ENCODE measurements around the gene EPHA1.

Gene EPHA1

DNA sequence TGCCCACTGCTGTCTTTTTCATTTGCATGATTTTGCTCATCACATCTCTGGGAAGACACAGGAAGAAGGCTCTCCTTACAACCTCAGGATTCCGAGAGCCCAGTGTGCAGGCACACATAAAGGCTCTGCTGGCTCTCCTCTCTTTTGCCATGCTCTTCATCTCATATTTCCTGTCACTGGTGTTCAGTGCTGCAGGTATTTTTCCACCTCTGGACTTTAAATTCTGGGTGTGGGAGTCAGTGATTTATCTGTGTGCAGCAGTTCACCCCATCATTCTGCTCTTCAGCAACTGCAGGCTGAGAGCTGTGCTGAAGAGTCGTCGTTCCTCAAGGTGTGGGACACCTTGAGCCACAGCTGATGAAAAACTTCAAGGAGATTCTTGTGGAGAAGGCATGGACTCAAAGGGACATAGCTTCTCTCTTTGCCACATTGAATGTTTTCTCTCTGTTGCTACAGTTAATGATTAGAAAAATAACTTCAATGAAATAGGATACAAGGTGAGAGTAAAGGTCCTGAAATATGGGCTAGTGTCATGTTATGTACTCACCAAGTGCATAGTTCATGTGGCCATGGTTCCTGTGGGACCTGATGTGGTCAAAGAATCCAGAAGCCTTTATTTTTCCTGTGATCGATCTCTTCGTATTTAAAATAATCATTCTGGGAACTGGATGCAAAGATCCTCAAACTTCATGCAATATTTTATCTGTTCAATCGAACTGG is 35.6 kb upstream of the EPHA1 start:
- Histone ChIP-seq H3K27me3 (replicated peaks; ENCODE audit: insufficient read depth, low read length) (no peaks in the 10 kb centered on the region), H3K4me3 (ENCODE audit: low read length) (no peak overlapping the region), H3K4me2 (ENCODE audit: low read depth, low read length) (no peak overlapping the region), H3K79me2 (ENCODE audit: low read length) (no peaks in the 10 kb centered on the region), H4K20me1 (ENCODE audit: insufficient read depth, low read length) (no peaks in the 10 kb centered on the region), H3K27ac (ENCODE audit: low read length) (no peak overlapping the region), H3K9me2 (replicated peaks; ENCODE audit: insufficient read depth, low read length) (no peaks in the 10 kb centered on the region), H3K36me3 (replicated peaks; ENCODE audit: insufficient read depth, low read length) (no peaks in the 10 kb centered on the region), H3K4me1 (ENCODE audit: low read length) (no peaks in the 10 kb centered on the region), H3K9me3 (replicated peaks; ENCODE audit: insufficient read depth, low read length) (no peaks in the 10 kb centered on the region), H2AFZ (ENCODE audit: low read length) (no peak overlapping the region), H3K9ac (ENCODE audit: low read length) (no peak overlapping the region), H3F3A (ENCODE audit: insufficient read depth, low read length) (no peaks in the 10 kb centered on the region)
- TF ChIP-seq CTCF (IDR thresholded peaks at IDR 0.05; ENCODE audit: low read length) (no peak), EZH2phosphoT487 (IDR thresholded peaks at IDR 0.05; ENCODE audit: low read length) (no peak), EZH2 (optimal IDR thresholded peaks at IDR 0.05; ENCODE audit: low read depth, low read length) (no peak)
- DNase-seq, result no peak

DNA sequence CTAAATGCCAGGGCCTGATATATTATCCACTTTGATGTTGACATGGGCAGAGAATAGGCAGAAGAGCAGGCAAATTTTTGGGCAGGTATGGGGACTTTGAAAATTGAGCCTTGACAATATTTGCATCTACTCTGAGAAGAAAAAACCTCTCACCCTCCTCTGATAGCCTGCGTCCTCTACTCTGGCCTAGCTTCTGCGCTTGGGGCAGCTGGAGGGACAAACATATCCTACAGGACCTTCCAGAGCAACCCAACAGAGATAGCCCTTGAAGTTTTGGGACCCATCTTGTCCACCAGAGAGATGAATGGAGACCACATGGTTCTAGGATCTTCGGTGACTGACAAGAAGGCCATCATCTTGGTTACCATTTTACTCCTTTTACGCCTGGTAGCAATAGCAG is 34.5 kb upstream of the EPHA1 start, which contains the start of gene TAS2R60:
Gene TAS2R60 (plus strand): TSS at position 301 of the 400 bp plus-strand sequence. CDS start 0 bp downstream, at position 301.
- Histone ChIP-seq H3K79me2 (ENCODE audit: low read length) (no peaks in the 10 kb centered on the region), H3K27me3 (replicated peaks; ENCODE audit: insufficient read depth, low read length) (no peaks in the 10 kb centered on the region), H3K4me3 (ENCODE audit: low read length) (no peak within 1 kb of the TSS), H3F3A (ENCODE audit: insufficient read depth, low read length) (no peaks in the 10 kb centered on the region), H3K36me3 (replicated peaks; ENCODE audit: insufficient read depth, low read length) (no peaks in the 10 kb centered on the region), H2AFZ (ENCODE audit: low read length) (no peak within 1 kb of the TSS), H3K4me2 (ENCODE audit: low read depth, low read length) (no peak within 1 kb of the TSS), H3K9me2 (replicated peaks; ENCODE audit: insufficient read depth, low read length) (no peaks in the 10 kb centered on the region), H3K9ac (ENCODE audit: low read length) (no peak within 1 kb of the TSS), H3K4me1 (ENCODE audit: low read length) (no peaks in the 10 kb centered on the region), H3K27ac (ENCODE audit: low read length) (no peak within 1 kb of the TSS), H3K9me3 (replicated peaks; ENCODE audit: insufficient read depth, low read length) (no peaks in the 10 kb centered on the region), H4K20me1 (ENCODE audit: insufficient read depth, low read length) (no peaks in the 10 kb centered on the region)
- DNase-seq, result no peak
- TF ChIP-seq EZH2 (optimal IDR thresholded peaks at IDR 0.05; ENCODE audit: low read depth, low read length) (no peak), CTCF (IDR thresholded peaks at IDR 0.05; ENCODE audit: low read length) (no peak), EZH2phosphoT487 (IDR thresholded peaks at IDR 0.05; ENCODE audit: low read length) (no peak)

DNA sequence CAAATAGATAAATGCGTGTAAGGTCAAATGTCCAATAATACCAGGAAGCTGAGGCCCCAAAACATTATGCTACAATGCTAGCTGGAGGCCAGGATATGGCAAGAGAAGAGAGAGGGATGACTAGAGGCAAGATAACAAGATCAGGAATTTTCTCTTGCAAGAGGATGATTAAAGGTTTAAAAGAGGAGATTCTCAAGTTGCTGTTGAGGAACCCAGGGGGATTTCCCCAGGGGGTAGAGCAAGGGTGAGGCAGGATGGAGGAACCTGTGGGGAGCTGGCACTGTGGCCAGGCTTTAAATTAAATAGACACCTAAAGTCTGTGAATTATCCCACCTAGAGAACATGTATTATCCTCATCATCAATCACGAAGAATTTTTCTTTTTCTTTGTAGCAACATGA is 31.2 kb upstream of the EPHA1 start:
- Histone ChIP-seq H3K9me2 (replicated peaks; ENCODE audit: insufficient read depth, low read length) (no peaks in the 10 kb centered on the region), H2AFZ (ENCODE audit: low read length) (no peak overlapping the region), H3K4me3 (ENCODE audit: low read length) (no peak overlapping the region), H4K20me1 (ENCODE audit: insufficient read depth, low read length) (no peaks in the 10 kb centered on the region), H3K9ac (ENCODE audit: low read length) (no peak overlapping the region), H3K4me2 (ENCODE audit: low read depth, low read length) (no peak overlapping the region), H3K27ac (ENCODE audit: low read length) (no peak overlapping the region), H3F3A (ENCODE audit: insufficient read depth, low read length) (no peaks in the 10 kb centered on the region), H3K36me3 (replicated peaks; ENCODE audit: insufficient read depth, low read length) (no peaks in the 10 kb centered on the region), H3K79me2 (ENCODE audit: low read length) (no peaks in the 10 kb centered on the region), H3K27me3 (replicated peaks; ENCODE audit: insufficient read depth, low read length) (no peaks in the 10 kb centered on the region), H3K9me3 (replicated peaks; ENCODE audit: insufficient read depth, low read length) (no peaks in the 10 kb centered on the region), H3K4me1 (ENCODE audit: low read length) (no peaks in the 10 kb centered on the region)
- no peak for TF ChIP-seq EZH2 (optimal IDR thresholded peaks at IDR 0.05; ENCODE audit: low read depth, low read length)
- TF ChIP-seq CTCF (IDR thresholded peaks at IDR 0.05; ENCODE audit: low read length), result no peak
- no peak for TF ChIP-seq EZH2phosphoT487 (IDR thresholded peaks at IDR 0.05; ENCODE audit: low read length)
- DNase-seq, result no peak
